H7 (cell line): ENCODE data around the gene PARP4. TPM values are rescaled to one million over a fixed set of nuclear protein-coding genes. Genes with fewer than 3 reads are reported as not detected.
"Not testable (repeated sequence)": the region's sequence is repeated elsewhere in the genome, so short reads cannot be mapped to it uniquely, and the experiment has no call there.

Experiments used
- DNase-seq: peaks from one replicate; pipeline ENCODE4 v3.0.0; 2012
- H3K27me3 ChIP-seq: 2 replicates; pipeline ENCODE4 v1.6.0; 2011; ENCODE audit warnings: mild to moderate bottlenecking, low read length; ENCODE audit not compliant: control insufficient read depth, insufficient read depth
- H3K36me3 ChIP-seq: replicated peaks from 2 replicates; pipeline ENCODE4 v1.5.1; 2011; ENCODE audit warnings: low read length; ENCODE audit not compliant: control insufficient read depth, insufficient read depth
- H3K4me3 ChIP-seq: 2 replicates; pipeline ENCODE4 v1.5.1; 2011; ENCODE audit warnings: low read depth, mild to moderate bottlenecking, control low read depth, low read length, moderate library complexity; ENCODE audit not compliant: insufficient read depth
- total RNA-seq: library from RNA; depleted of rRNA; stranded (reverse); fragments of >200 nt; shearing (Covaris generic); gene quantifications from 2 replicates; pipeline ENCODE4 v1.2.3, GENCODE V29; 2014

PARP4 gene
- total RNA-seq, 1 experiment from 2014 or later, result 29.2 TPM

DNA sequence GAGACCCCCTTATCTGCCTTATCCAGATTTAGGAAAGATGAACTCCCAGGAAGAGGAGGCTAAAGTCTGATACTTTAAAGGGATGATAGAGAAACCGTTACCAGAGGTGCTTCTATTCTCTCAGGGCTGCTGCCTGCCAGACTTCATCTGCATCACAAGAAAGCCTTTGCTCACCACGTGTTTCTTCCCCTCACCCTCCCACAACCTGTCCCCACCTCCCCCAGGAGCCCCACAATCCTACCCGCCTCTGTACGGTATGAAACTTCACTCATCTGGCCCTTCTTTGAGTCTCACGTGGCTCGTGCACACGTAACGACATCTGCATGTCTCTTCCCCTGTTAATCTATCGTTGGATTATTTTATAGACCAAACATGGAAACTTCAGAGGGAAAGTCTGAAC is 67.7 kb downstream of the PARP4 start:
- H3K4me3 ChIP-seq, H3K27me3 ChIP-seq, H3K36me3 ChIP-seq: not testable (repeated sequence)
- peak; percentile 51 for DNase-seq

- no peaks in the 10 kb centered on the region for H3K36me3 ChIP-seq
- no peaks in the 10 kb centered on the region for H3K27me3 ChIP-seq
- no peak overlapping the region for H3K4me3 ChIP-seq
- no peak for DNase-seq
These were observed 69.2 kb downstream of the PARP4 start for GRCh38 chr13:24443366-24443765.

DNA sequence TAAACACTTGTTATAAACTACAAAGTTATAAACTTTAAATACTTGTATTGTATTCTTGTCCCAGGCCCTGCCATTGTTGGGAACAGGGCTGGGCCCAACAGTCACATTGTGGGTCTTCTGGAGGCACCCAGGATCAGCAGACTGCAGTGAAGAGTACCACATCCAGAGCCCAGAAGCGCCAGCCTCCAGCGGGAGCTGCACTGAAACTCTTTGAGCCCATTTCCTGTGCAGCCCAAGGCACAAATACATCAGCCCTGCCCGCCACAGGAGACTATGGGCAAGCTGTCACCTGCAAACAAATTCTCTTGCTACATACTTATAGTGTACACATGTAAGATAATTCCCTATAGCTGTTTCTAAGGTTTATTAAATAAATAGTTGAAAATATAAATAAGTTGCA is 86.5 kb downstream of the PARP4 start:
- not testable (repeated sequence) for H3K27me3 ChIP-seq, H3K36me3 ChIP-seq

DNA sequence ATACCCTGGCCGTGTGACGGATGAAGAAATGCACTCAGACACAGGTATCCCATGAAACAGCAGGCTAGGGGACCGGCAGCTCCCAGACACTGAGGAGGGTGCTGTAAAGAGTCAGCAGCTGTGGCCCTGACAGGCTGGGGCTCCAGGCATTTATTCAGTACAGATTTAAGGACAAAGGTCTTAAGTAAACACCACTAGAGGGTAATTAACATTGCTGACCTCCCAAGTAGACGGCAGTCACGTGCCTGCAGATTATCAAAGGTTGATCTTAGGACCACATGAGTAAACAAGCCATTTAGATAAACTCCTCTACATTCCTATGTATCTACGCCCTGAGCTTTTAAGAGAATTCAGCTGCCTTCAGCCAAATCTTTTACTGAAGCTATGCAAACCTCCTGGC is 92.9 kb downstream of the PARP4 start:
- DNase-seq, H3K36me3 ChIP-seq, H3K4me3 ChIP-seq, H3K27me3 ChIP-seq: not testable (repeated sequence)

More for the DNA sequence above, 86.5 kb downstream of the PARP4 start:
- not testable (repeated sequence) for DNase-seq, H3K4me3 ChIP-seq

DNA sequence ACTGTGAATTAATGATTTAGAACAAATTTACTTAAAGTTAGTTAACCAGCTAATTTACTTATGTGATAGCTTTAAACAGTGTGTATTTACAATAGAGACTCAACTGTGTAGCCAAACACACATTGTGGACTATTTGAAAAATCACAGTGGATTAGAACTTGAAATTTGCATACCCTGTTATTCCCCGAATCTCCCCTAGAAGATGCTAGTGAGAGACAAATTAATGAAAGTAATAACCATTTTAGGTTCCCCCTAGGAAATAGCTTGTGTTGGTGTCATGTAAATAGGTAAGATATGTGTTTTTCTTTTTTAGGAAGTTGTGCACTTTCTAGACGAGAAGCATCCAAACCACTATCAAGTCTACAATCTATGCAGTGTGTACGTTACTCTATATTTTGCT is 104.7 kb downstream of the PARP4 start:
- DNase-seq, result no peak
- no peaks in the 10 kb centered on the region for H3K36me3 ChIP-seq
- no peaks in the 10 kb centered on the region for H3K27me3 ChIP-seq
- H3K4me3 ChIP-seq, result no peak overlapping the region

GRCh38 chr13:24406524-24406923 is 106.1 kb downstream of the PARP4 start:
- no peak for DNase-seq
- H3K27me3 ChIP-seq, result no peaks in the 10 kb centered on the region
- H3K4me3 ChIP-seq, result no peak overlapping the region
- H3K36me3 ChIP-seq, result no peaks in the 10 kb centered on the region

GRCh38 chr13:24396821-24397220 is 115.8 kb downstream of the PARP4 start:
- no peaks in the 10 kb centered on the region for H3K36me3 ChIP-seq
- no peak overlapping the region for H3K4me3 ChIP-seq
- no peaks in the 10 kb centered on the region for H3K27me3 ChIP-seq
- DNase-seq, result no peak

- Histone ChIP-seq H3K36me3 (no peaks in the 10 kb centered on the region), H3K4me3 (no peak overlapping the region), H3K27me3 (no peaks in the 10 kb centered on the region)
- DNase-seq, result peak; percentile 2
These were observed 119.6 kb downstream of the PARP4 start for GRCh38 chr13:24392972-24393371.

- H3K4me3 ChIP-seq, result not testable (repeated sequence)
These were observed 120.6 kb downstream of the PARP4 start for GRCh38 chr13:24391771-24392683.

GRCh38 chr13:24390795-24391194 is 121.8 kb downstream of the PARP4 start:
- peak; percentile 6 for DNase-seq

More at GRCh38 chr13:24391771-24392683, 120.6 kb downstream of the PARP4 start:
- H3K36me3 ChIP-seq, H3K27me3 ChIP-seq: not testable (repeated sequence)
- peak; percentile 4 for DNase-seq

GRCh38 chr13:24389506-24389905 is 123.1 kb downstream of the PARP4 start:
- DNase-seq, result peak; percentile 24
- Histone ChIP-seq H3K36me3 (no peaks in the 10 kb centered on the region), H3K4me3 (no peak overlapping the region), H3K27me3 (no peaks in the 10 kb centered on the region)

More at GRCh38 chr13:24390795-24391194, 121.8 kb downstream of the PARP4 start:
- not testable (repeated sequence) for H3K4me3 ChIP-seq, H3K27me3 ChIP-seq, H3K36me3 ChIP-seq

GRCh38 chr13:24388743-24389142 is 123.8 kb downstream of the PARP4 start:
- not testable (repeated sequence) for H3K27me3 ChIP-seq, H3K36me3 ChIP-seq, H3K4me3 ChIP-seq
- DNase-seq, result peak; percentile 27

GRCh38 chr13:24386816-24387708 is 125.5 kb downstream of the PARP4 start:
- no peaks in the 10 kb centered on the region for H3K36me3 ChIP-seq
- peak; percentile 45 for DNase-seq
- no peaks in the 10 kb centered on the region for H3K27me3 ChIP-seq

GRCh38 chr13:24385902-24386301 is 126.7 kb downstream of the PARP4 start:
- Histone ChIP-seq H3K27me3 (no peaks in the 10 kb centered on the region), H3K4me3 (no peak overlapping the region), H3K36me3 (no peaks in the 10 kb centered on the region)
- peak; percentile 14 for DNase-seq

More at GRCh38 chr13:24386816-24387708, 125.5 kb downstream of the PARP4 start:
- no peak overlapping the region for H3K4me3 ChIP-seq

DNA sequence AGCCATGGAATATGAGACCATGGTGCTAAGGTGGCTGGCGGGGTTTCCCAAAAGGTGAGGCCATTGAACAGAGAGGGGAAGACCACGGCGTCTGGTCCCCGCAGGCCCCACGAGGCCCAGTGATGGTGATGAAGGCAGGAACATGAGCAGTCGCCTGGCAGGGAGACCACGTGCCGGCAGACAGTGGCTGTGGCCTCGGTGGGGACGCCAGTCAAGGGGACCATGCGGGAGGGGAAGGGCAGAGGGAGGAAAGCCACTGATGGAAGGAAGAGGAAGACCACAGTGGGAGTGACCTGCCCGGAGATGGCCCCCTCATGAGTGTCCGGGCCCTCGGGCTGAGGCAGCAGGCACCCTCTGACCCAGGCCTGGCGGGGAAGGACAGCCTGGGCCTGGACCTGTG is 127.6 kb downstream of the PARP4 start:
- H3K27me3 ChIP-seq, DNase-seq, H3K4me3 ChIP-seq, H3K36me3 ChIP-seq: not testable (repeated sequence)
